Naive thymus-derived CD4-positive, alpha-beta T cell (primary cell): ENCODE results near the gene GLT1D1. TPM values are rescaled to one million over a fixed set of nuclear protein-coding genes. Genes with fewer than 3 reads are reported as not detected.

Experiments used
- ATAC-seq: fragments of 150-1000 bp; cut with Tn5 transposase; 2 replicates; pipeline ENCODE4 v1.10.0; 2021; ENCODE audit warnings: mild to moderate bottlenecking, moderate library complexity
- CTCF ChIA-PET: fragments of 350-600 bp; sonication (Branson Sonifier 250); formaldehyde crosslinking; loops from one replicate; lab custom pipeline; 2021; ENCODE audit warnings: antibody characterized with exemption; lab: Charles Lee
- POLR2A ChIA-PET: fragments of 350-600 bp; sonication (Branson Sonifier 250); formaldehyde crosslinking; loops from one replicate; lab custom pipeline; 2021; ENCODE audit warnings: antibody characterized with exemption, inconsistent platforms; lab: Charles Lee
- DNase-seq, 9 donors: peaks; one replicate each; pipeline versions ENCODE4 v3.0.0 to v3.0.0-alpha.2; 2020 to 2022; ENCODE audit warnings: mixed read lengths in 1 of 9
- H3K27ac ChIP-seq: one replicate; pipeline ENCODE4 v1.7.0; 2013; ENCODE audit warnings: mild to moderate bottlenecking, low read depth, low read length, moderate library complexity
- H3K27me3 ChIP-seq, 2 donors: one replicate each; pipeline ENCODE4 v1.7.0; 2013; ENCODE audit warnings: low read length in 2 of 2, mild to moderate bottlenecking in 2 of 2, moderate library complexity in 2 of 2; ENCODE audit not compliant: control insufficient read depth in 2 of 2, insufficient read depth in 2 of 2
- H3K36me3 ChIP-seq, 3 experiments: 1 replicate in 2 of 3; 2 replicates in 1 of 3; pipeline ENCODE4 v1.7.0; 2013; ENCODE audit warnings: low read length in 3 of 3, mild to moderate bottlenecking in 3 of 3, moderate library complexity in 1 of 3; ENCODE audit not compliant: insufficient read depth in 3 of 3, control insufficient read depth in 2 of 3
- H3K4me1 ChIP-seq, 2 donors: one replicate each; pipeline ENCODE4 v1.7.0; 2013; ENCODE audit warnings: low read length in 2 of 2, mild to moderate bottlenecking in 2 of 2, moderate library complexity in 1 of 2; ENCODE audit not compliant: control insufficient read depth in 2 of 2, insufficient read depth in 2 of 2
- H3K4me3 ChIP-seq: 2 replicates; pipeline ENCODE4 v1.7.0; 2013; ENCODE audit warnings: mild to moderate bottlenecking, low read length
- H3K9me3 ChIP-seq, 3 experiments: 1 replicate in 2 of 3; 2 replicates in 1 of 3; pipeline ENCODE4 v1.7.0; 2013; ENCODE audit warnings: low read length in 3 of 3; ENCODE audit not compliant: control insufficient read depth in 2 of 3
- H3K27ac Mint-ChIP-seq, 9 donors: one replicate each; pipeline ENCODE4 v1.8.0; 2020 to 2022; ENCODE audit warnings: mixed read lengths in 9 of 9, mild to moderate bottlenecking in 8 of 9, moderate library complexity in 5 of 9, inconsistent platforms in 2 of 9
- H3K27me3 Mint-ChIP-seq, 5 donors: one replicate each; pipeline ENCODE4 v1.8.0; 2021 to 2022; ENCODE audit warnings: mixed read lengths in 5 of 5, mild to moderate bottlenecking in 1 of 5
- H3K36me3 Mint-ChIP-seq, 5 donors: one replicate each; pipeline ENCODE4 v1.8.0; 2020 to 2022; ENCODE audit warnings: mixed read lengths in 5 of 5, mild to moderate bottlenecking in 3 of 5, inconsistent platforms in 1 of 5
- H3K4me1 Mint-ChIP-seq, 7 donors: one replicate each; pipeline ENCODE4 v1.8.0; 2020 to 2022; ENCODE audit warnings: mixed read lengths in 7 of 7, mild to moderate bottlenecking in 3 of 7, inconsistent platforms in 1 of 7
- H3K4me3 Mint-ChIP-seq, 10 donors: one replicate each; pipeline ENCODE4 v1.8.0; 2020 to 2022; ENCODE audit warnings: mild to moderate bottlenecking in 10 of 10, mixed read lengths in 10 of 10, moderate library complexity in 6 of 10, inconsistent platforms in 2 of 10
- H3K9me3 Mint-ChIP-seq, 11 donors: one replicate each; pipeline ENCODE4 v1.8.0; 2020 to 2022; ENCODE audit warnings: mixed read lengths in 11 of 11, mild to moderate bottlenecking in 4 of 11, inconsistent platforms in 1 of 11, moderate library complexity in 1 of 11
- intact Hi-C, 2 donors: fragments of 100-400 bp; cut with micrococcal nuclease; formaldehyde crosslinking; loops; one replicate each; pipeline ENCODE4 v1.15.1; 2023
- polyA plus RNA-seq, 2 donors: library from polyadenylated mRNA; unstranded; fragments of 300-500 nt; fragmentation: Illumina TruSeq; gene quantifications; one replicate each; pipeline ENCODE4 v1.2.3, GENCODE V29; 2021
- total RNA-seq, 6 experiments: library from RNA in 5 of 6; stranded (reverse) in 5 of 6; gene quantifications; 1 replicate in 5 of 6; 2 replicates in 1 of 6; pipeline ENCODE4 v1.2.3 and lab custom pipeline; 2021 to 2026

The GLT1D1 gene
- total and polyA plus RNA-seq, 7 experiments from 2014 or later, result 0.11 to 16.9 (median 1.1) TPM; not detected in 3

- POLR2A ChIA-PET, result no interaction called here
- Mint-ChIP-seq H3K4me3 (no peak overlapping the region), H3K4me1 (peaks cover 0 to 8% (median 0%) of the 10 kb centered on the region in 7 donors), H3K9me3 (peaks cover 0 to 3% (median 0%) of the 10 kb centered on the region in 11 donors), H3K27me3 (peaks cover 14 to 31% (median 18%) of the 10 kb centered on the region in 5 donors), H3K27ac (peak overlapping the region in 1 of 9 donors; percentile 6), H3K36me3 (peaks cover 0 to 4% (median 0%) of the 10 kb centered on the region in 5 donors)
- no peak overlapping the region for H3K27ac ChIP-seq
- ATAC-seq (no peak), DNase-seq (no peak)
- H3K4me3 ChIP-seq, result no peak overlapping the region
- H3K4me1 ChIP-seq, result no peaks in the 10 kb centered on the region
- intact Hi-C loops, result no loop called here
- CTCF ChIA-PET, result no interaction called here
- no peaks in the 10 kb centered on the region for H3K36me3 ChIP-seq
- no peaks in the 10 kb centered on the region for H3K9me3 ChIP-seq
- no peaks in the 10 kb centered on the region for H3K27me3 ChIP-seq
Measured at GRCh38 chr12:128859311-128859710, 6.0 kb downstream of the GLT1D1 start.

- no peak for DNase-seq
- CTCF ChIA-PET, result no interaction called here
Measured at GRCh38 chr12:128861226-128862016, 8.1 kb downstream of the GLT1D1 start.

DNA sequence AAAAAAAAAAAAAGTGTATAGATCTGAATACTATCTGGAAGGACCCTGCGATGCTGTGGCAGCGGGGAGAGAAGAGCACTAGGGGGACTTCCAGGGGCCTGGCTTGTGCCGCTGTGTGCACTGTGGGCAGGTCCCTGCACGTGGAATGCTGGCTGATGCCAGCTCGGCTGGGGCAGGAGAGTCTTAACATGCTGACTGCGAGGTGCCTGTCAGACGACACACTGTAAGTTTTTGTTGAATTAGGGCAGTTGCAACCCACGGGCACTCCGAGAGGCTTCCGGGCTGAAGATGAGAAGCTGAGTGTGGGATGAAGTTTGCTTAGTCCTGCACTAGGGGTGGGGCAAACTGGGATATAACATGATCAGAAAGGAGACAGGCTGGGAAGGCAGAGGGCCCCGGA is 10.7 kb downstream of the GLT1D1 start:
- H3K27ac ChIP-seq, result no peak overlapping the region
- Mint-ChIP-seq H3K27ac (no peak overlapping the region), H3K4me3 (no peak overlapping the region), H3K9me3 (peaks cover 0 to 2% (median 0%) of the 10 kb centered on the region in 11 donors), H3K36me3 (no peaks in the 10 kb centered on the region), H3K27me3 (peaks cover 0 to 10% (median 0%) of the 10 kb centered on the region in 5 donors), H3K4me1 (peaks cover 0 to 6% (median 0%) of the 10 kb centered on the region in 7 donors)
- POLR2A ChIA-PET, result no interaction called here
- intact Hi-C loops, result no loop called here
- H3K36me3 ChIP-seq, result no peaks in the 10 kb centered on the region
- no peaks in the 10 kb centered on the region for H3K27me3 ChIP-seq
- DNase-seq (no peak), ATAC-seq (no peak)
- no peaks in the 10 kb centered on the region for H3K9me3 ChIP-seq
- no peak overlapping the region for H3K4me3 ChIP-seq
- CTCF ChIA-PET, result no interaction called here
- H3K4me1 ChIP-seq, result no peaks in the 10 kb centered on the region

More at GRCh38 chr12:128861226-128862016, 8.1 kb downstream of the GLT1D1 start:
- H3K27me3 ChIP-seq, result no peaks in the 10 kb centered on the region
- ATAC-seq, result no peak
- no peak overlapping the region for H3K27ac ChIP-seq
- no peak overlapping the region for H3K27ac Mint-ChIP-seq
- H3K4me1 Mint-ChIP-seq, result peaks cover 0 to 6% (median 0%) of the 10 kb centered on the region in 7 donors
- no peak overlapping the region for H3K4me3 ChIP-seq
- peaks cover 2 to 17% (median 7%) of the 10 kb centered on the region in 5 donors for H3K27me3 Mint-ChIP-seq
- no peaks in the 10 kb centered on the region for H3K9me3 ChIP-seq
- H3K36me3 Mint-ChIP-seq, result peaks cover 0 to under 1% (median 0%) of the 10 kb centered on the region in 5 donors
- intact Hi-C loops, result no loop called here
- no peak overlapping the region for H3K4me3 Mint-ChIP-seq
- H3K9me3 Mint-ChIP-seq, result peaks cover 0 to under 1% (median 0%) of the 10 kb centered on the region in 11 donors
- H3K36me3 ChIP-seq, result no peaks in the 10 kb centered on the region
- H3K4me1 ChIP-seq, result no peaks in the 10 kb centered on the region
- POLR2A ChIA-PET, result no interaction called here

- no peaks in the 10 kb centered on the region for H3K4me1 ChIP-seq
- intact Hi-C loops, result no loop called here
- ATAC-seq (no peak), DNase-seq (no peak)
- Mint-ChIP-seq H3K27me3 (peaks cover 0 to 4% (median 0%) of the 10 kb centered on the region in 5 donors), H3K27ac (no peak overlapping the region), H3K4me1 (peaks cover 0 to 6% (median 0%) of the 10 kb centered on the region in 7 donors), H3K36me3 (no peaks in the 10 kb centered on the region), H3K9me3 (peaks cover 0 to 2% (median 0%) of the 10 kb centered on the region in 11 donors), H3K4me3 (no peak overlapping the region)
- no peaks in the 10 kb centered on the region for H3K9me3 ChIP-seq
- no peaks in the 10 kb centered on the region for H3K36me3 ChIP-seq
- ChIA-PET POLR2A (no interaction called here), CTCF (no interaction called here)
- no peaks in the 10 kb centered on the region for H3K27me3 ChIP-seq
- no peak overlapping the region for H3K27ac ChIP-seq
- H3K4me3 ChIP-seq, result no peak overlapping the region
Measured at GRCh38 chr12:128864516-128865186, 11.4 kb downstream of the GLT1D1 start.

DNA sequence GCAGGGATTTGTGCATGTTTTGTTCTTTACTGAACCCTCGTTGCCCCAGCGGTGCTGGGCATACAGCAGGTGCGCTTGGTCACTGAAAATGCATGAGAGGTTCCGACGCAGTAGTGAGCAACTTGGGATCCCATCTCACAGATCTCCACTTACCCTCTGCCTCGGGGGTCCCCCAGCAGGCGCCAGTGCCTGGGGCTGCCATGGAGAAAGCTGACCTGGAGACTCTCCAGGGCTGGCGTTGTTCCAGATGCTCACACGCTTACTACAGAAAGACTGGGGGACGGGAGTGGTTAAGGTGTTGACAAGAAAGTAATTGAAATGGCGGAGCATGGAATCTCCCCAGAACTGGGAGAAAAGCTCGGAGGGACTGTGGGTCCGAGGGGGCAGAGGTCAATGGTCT is 14.2 kb downstream of the GLT1D1 start:
- H3K27me3 Mint-ChIP-seq, result peaks cover 0 to 4% (median 0%) of the 10 kb centered on the region in 5 donors
- H3K4me1 Mint-ChIP-seq, result peaks cover 0 to 8% (median 0%) of the 10 kb centered on the region in 7 donors
- Histone ChIP-seq H3K27me3 (no peaks in the 10 kb centered on the region), H3K27ac (no peak overlapping the region), H3K9me3 (no peaks in the 10 kb centered on the region), H3K4me3 (no peak overlapping the region), H3K36me3 (no peaks in the 10 kb centered on the region), H3K4me1 (no peaks in the 10 kb centered on the region)
- ChIA-PET CTCF (no interaction called here), POLR2A (no interaction called here)
- H3K27ac Mint-ChIP-seq, result no peak overlapping the region
- no peak for ATAC-seq
- intact Hi-C loops, result no loop called here
- H3K36me3 Mint-ChIP-seq, result no peaks in the 10 kb centered on the region
- DNase-seq, result no peak
- H3K4me3 Mint-ChIP-seq, result no peak overlapping the region
- H3K9me3 Mint-ChIP-seq, result peaks cover 0 to 2% (median 0%) of the 10 kb centered on the region in 11 donors

DNA sequence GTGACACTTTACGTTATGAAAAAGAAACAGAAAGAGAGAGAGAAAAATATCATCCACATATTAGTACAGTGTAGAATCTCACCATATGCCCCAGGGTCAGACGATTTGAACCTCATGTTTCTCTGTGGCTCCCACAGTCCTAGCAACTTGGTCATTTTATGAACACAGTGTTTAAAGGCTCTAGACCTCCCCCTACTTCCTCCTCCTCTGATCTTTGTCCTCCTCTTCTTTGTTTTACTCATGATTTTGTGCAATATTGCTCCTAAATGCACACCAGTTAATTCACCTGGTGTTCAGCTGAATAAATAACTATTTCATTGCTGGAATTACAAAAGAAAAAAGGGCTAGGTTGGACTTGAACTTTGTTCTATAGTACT is 18.2 kb downstream of the GLT1D1 start:
- intact Hi-C loops, result no loop called here
- CTCF ChIA-PET, result no interaction called here
- Histone ChIP-seq H3K4me3 (no peak overlapping the region), H3K36me3 (no peaks in the 10 kb centered on the region), H3K4me1 (no peaks in the 10 kb centered on the region), H3K9me3 (peaks cover 0 to 8% (median 0%) of the 10 kb centered on the region in 3 experiments), H3K27ac (no peak overlapping the region), H3K27me3 (no peaks in the 10 kb centered on the region)
- no peak for DNase-seq
- Mint-ChIP-seq H3K27ac (no peak overlapping the region), H3K36me3 (peaks cover 0 to 5% (median 0%) of the 10 kb centered on the region in 5 donors), H3K4me1 (peaks cover 0 to 4% (median 0%) of the 10 kb centered on the region in 7 donors), H3K27me3 (peaks cover 0 to 13% (median 6%) of the 10 kb centered on the region in 5 donors), H3K4me3 (no peak overlapping the region), H3K9me3 (peaks cover 0 to 15% (median 6%) of the 10 kb centered on the region in 11 donors)
- ATAC-seq, result no peak
- POLR2A ChIA-PET, result no interaction called here
